ENCODE measurements around the gene MYCBPAP. TPM values are rescaled to one million over a fixed set of nuclear protein-coding genes. Genes with fewer than 3 reads are reported as not detected.

The MYCBPAP gene
- total and polyA plus RNA-seq, 2 donors (not counting 3 experiments of a cell fraction or from before 2014, with no cell fraction given): 0.40 to 0.66 TPM

GRCh38 chr17:50531428-50532025 is 23.3 kb downstream of the MYCBPAP start:
- no peaks in the 10 kb centered on the region for H3K4me1 ChIP-seq (ENCODE audit: control insufficient read depth, extremely low read depth, insufficient read depth, low read length)
- H3K4me2 ChIP-seq (ENCODE audit: insufficient read depth, low read length): no peak overlapping the region
- H3K36me3 ChIP-seq (ENCODE audit: control insufficient read depth in 2 of 2, extremely low read depth in 1 of 2, insufficient read depth in 2 of 2, low read length in 2 of 2): no peaks in the 10 kb centered on the region
- H4K20me1 ChIP-seq (replicated peaks; ENCODE audit: control insufficient read depth, extremely low read depth, insufficient read depth, low read length): no peaks in the 10 kb centered on the region
- no peak overlapping the region for H3K9ac ChIP-seq (replicated peaks; ENCODE audit: extremely low read depth, insufficient read depth, low read length)
- FAIRE-seq (no peak), DNase-seq (ENCODE audit: low read depth, low spot score) (no peak)
- H3K9me1 ChIP-seq (replicated peaks; ENCODE audit: control insufficient read depth, extremely low read depth, insufficient read depth, low read length): no peaks in the 10 kb centered on the region
- no peak overlapping the region for H3K4me3 ChIP-seq (replicated peaks in 1 of 3; ENCODE audit: insufficient read depth in 1 of 3, low read depth in 1 of 3, low read length in 3 of 3)
- H3K79me2 ChIP-seq (ENCODE audit: control insufficient read depth, insufficient read depth, low read length): no peaks in the 10 kb centered on the region
- TF ChIP-seq POLR2AphosphoS5 (IDR thresholded peaks at IDR 0.05; ENCODE audit: insufficient read depth, low read depth, low read length): no peak
- no peak for TF ChIP-seq CTCF (IDR thresholded peaks at IDR 0.05; ENCODE audit: extremely low read depth in 1 of 2, insufficient read depth in 1 of 2, low read depth in 1 of 2, low read length in 2 of 2)
- TF ChIP-seq FOS (IDR thresholded peaks at IDR 0.05; ENCODE audit: borderline replicate concordance, insufficient read depth, low read length): no peak
- no peak for TF ChIP-seq POLR2A (IDR thresholded peaks at IDR 0.05; ENCODE audit: low read depth, low read length)
- TF ChIP-seq EZH2 (IDR thresholded peaks at IDR 0.05; ENCODE audit: borderline replicate concordance, low read depth, low read length, severe bottlenecking): no peak
- TF ChIP-seq GATA2 (IDR thresholded peaks at IDR 0.05; ENCODE audit: insufficient read depth, insufficient read length, low read depth, low read length): no peak
- no peak for TF ChIP-seq MAX (IDR thresholded peaks at IDR 0.05; ENCODE audit: insufficient read depth, insufficient read length)
- no peak for TF ChIP-seq JUN (IDR thresholded peaks at IDR 0.05; ENCODE audit: borderline replicate concordance, insufficient read depth, insufficient read length, low read depth)
- no TSS peak for BruUV-seq (replicated peaks)
- ChIA-PET CTCF (interaction anchor here (0.8 kb wide), 1 partner anchor 367 kb away, joined by 3 read pairs; no protein-coding TSS in a partner anchor), POLR2A (no interaction called here)
- no peaks in the 10 kb centered on the region for H3K9me3 ChIP-seq (replicated peaks; ENCODE audit: control insufficient read depth, insufficient read depth, low read length)
- peaks cover 13 to 30% of the 10 kb centered on the region in 2 experiments for H3K27me3 ChIP-seq (ENCODE audit: control insufficient read depth in 2 of 2, insufficient read depth in 2 of 2, low read length in 2 of 2)
- intact Hi-C loops (cut with micrococcal nuclease): no loop called here
- H2AFZ ChIP-seq (ENCODE audit: low read depth, low read length): no peak overlapping the region
- H3K27ac ChIP-seq (ENCODE audit: insufficient read depth, low read depth, low read length): no peak overlapping the region
- dilution Hi-C loops (cut with MboI; ENCODE audit: extremely low pct_ligation_motif_present, low sequenced_read_pairs): no loop called here

Measured in endothelial cell of umbilical vein (primary cell).